ENCODE data around the gene HHIPL1. TPM values are rescaled to one million over a fixed set of nuclear protein-coding genes. Genes with fewer than 3 reads are reported as not detected.

Gene HHIPL1
- total RNA-seq, 4 donors from 2014 or later: 2.7 to 9.6 (median 3.7) TPM

GRCh38 chr14:99677231-99678140 lies 32.6 kb downstream of the HHIPL1 start:
- H3K9me3 ChIP-seq: peaks cover 0 to 23% (median 0%) of the 10 kb centered on the region in 3 donors
- no peak overlapping the region for H3K4me3 ChIP-seq
- H3K27ac ChIP-seq: no peak overlapping the region
- ATAC-seq: no peak
- TF ChIP-seq, protein P1, sequence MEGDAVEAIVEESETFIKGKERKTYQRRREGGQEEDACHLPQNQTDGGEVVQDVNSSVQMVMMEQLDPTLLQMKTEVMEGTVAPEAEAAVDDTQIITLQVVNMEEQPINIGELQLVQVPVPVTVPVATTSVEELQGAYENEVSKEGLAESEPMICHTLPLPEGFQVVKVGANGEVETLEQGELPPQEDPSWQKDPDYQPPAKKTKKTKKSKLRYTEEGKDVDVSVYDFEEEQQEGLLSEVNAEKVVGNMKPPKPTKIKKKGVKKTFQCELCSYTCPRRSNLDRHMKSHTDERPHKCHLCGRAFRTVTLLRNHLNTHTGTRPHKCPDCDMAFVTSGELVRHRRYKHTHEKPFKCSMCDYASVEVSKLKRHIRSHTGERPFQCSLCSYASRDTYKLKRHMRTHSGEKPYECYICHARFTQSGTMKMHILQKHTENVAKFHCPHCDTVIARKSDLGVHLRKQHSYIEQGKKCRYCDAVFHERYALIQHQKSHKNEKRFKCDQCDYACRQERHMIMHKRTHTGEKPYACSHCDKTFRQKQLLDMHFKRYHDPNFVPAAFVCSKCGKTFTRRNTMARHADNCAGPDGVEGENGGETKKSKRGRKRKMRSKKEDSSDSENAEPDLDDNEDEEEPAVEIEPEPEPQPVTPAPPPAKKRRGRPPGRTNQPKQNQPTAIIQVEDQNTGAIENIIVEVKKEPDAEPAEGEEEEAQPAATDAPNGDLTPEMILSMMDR (IDR thresholded peaks at IDR 0.05): no peak
- TF ChIP-seq POLR2AphosphoS5 (IDR thresholded peaks at IDR 0.05) (no peak), EP300 (IDR thresholded peaks at IDR 0.05) (no peak), POLR2A (IDR thresholded peaks at IDR 0.05) (no peak)
- peaks cover 30% of the 10 kb centered on the region for H3K27me3 ChIP-seq
- no peaks in the 10 kb centered on the region for H3K36me3 ChIP-seq
- 92 to 100% methylated on average over 1 to 4 of the region's 16 CpGs for WGBS, 2 donors (ENCODE audit: low coverage in 1 of 2)
- H3K4me1 ChIP-seq: peaks cover 0 to 8% (median 0%) of the 10 kb centered on the region in 3 donors

DNA sequence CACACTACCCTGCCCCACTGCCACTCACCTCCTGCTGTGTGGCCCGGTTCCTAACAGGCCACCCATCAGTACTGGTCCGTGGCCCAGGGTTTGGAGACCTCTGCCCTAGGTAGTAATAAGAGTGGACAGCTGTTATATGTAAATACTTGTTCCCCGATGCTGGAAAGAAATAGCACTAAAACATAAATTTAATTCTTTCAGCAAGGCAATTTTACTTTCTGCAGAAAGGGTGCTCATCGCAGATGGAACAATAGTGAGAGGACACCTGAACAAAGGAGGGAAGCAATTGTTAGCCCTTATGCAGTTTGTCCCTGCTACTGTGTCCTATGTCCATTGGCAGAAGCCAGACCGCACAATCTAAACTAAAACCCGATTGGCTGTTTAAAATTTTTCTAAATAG lies 33.3 kb downstream of the HHIPL1 start:
- Histone ChIP-seq H3K9me3 (peaks cover 0 to 23% (median 0%) of the 10 kb centered on the region in 3 donors), H3K4me1 (peaks cover 0 to 9% (median 4%) of the 10 kb centered on the region in 3 donors), H3K4me3 (no peak overlapping the region), H3K36me3 (no peaks in the 10 kb centered on the region), H3K27me3 (peaks cover 30% of the 10 kb centered on the region), H3K27ac (no peak overlapping the region)
- no peak for ATAC-seq
- WGBS, 2 donors (ENCODE audit: low coverage in 1 of 2): 94 to 100% methylated on average over 4 of the region's 6 CpGs
- no peak for TF ChIP-seq EP300 (IDR thresholded peaks at IDR 0.05)
- TF ChIP-seq POLR2AphosphoS5 (IDR thresholded peaks at IDR 0.05): no peak
- TF ChIP-seq POLR2A (IDR thresholded peaks at IDR 0.05): no peak
- TF ChIP-seq, protein P1 (IDR thresholded peaks at IDR 0.05): no peak

DNA sequence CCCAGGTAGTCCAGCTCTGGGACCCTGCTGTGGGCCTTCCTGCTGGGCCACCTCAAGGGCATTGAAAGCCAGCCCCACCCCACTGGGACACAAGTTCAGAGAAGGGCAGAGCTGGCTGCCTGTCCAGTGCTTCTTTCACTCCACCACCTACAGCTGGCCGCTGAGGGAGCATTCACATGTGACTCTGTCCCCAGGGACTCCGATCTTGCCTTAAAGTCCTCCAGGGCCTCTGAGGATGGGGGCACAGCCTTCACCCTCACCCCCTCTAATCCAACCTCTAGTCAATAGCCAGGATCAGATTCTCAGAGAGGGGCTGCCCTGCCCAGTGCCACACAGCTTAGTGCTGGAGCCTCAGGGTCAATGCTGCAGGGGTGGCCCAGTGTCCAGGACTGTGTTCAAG lies 34.2 kb downstream of the HHIPL1 start:
- ATAC-seq: no peak

DNA sequence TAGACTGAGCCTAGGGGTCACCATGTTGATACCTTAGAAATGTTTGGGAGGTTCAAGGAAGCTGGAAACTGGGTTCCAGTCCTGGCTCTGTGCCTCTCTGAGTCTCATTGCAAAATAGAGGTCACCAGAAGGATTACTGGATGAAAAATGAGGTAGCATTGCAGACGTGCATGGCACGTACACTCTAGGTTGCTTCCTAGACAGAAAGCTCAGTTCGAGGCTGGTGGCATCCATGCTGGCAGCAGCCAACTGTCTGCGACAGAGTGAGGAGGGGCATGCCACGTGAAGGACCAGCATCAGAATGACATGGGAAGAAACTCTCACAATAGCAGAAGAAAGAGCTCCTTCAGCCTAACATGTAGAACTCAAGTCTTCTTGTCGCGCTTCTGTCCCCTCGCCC lies 34.6 kb downstream of the HHIPL1 start:
- ATAC-seq: no peak
- Histone ChIP-seq H3K36me3 (no peaks in the 10 kb centered on the region), H3K4me1 (peaks cover 0 to 15% (median 6%) of the 10 kb centered on the region in 3 donors), H3K27me3 (peaks cover 27% of the 10 kb centered on the region), H3K9me3 (peaks cover 0 to 23% (median 0%) of the 10 kb centered on the region in 3 donors), H3K4me3 (no peak overlapping the region), H3K27ac (no peak overlapping the region)
- 76 to 84% methylated on average over 7 to 8 of the region's 8 CpGs for WGBS, 2 donors (ENCODE audit: low coverage in 1 of 2)
- no peak for TF ChIP-seq EP300 (IDR thresholded peaks at IDR 0.05)
- TF ChIP-seq, protein P1 (IDR thresholded peaks at IDR 0.05): no peak
- no peak for TF ChIP-seq POLR2A (IDR thresholded peaks at IDR 0.05)
- TF ChIP-seq POLR2AphosphoS5 (IDR thresholded peaks at IDR 0.05): no peak

More for the DNA sequence above, 34.2 kb downstream of the HHIPL1 start:
- H3K4me3 ChIP-seq: no peak overlapping the region
- peaks cover 0 to 12% (median 5%) of the 10 kb centered on the region in 3 donors for H3K4me1 ChIP-seq
- WGBS, 2 donors (ENCODE audit: low coverage in 1 of 2): no CpG with 5 or more reads among the region's 2 CpGs
- no peaks in the 10 kb centered on the region for H3K36me3 ChIP-seq
- H3K27me3 ChIP-seq: peaks cover 30% of the 10 kb centered on the region
- TF ChIP-seq EP300 (IDR thresholded peaks at IDR 0.05): no peak
- no peak overlapping the region for H3K27ac ChIP-seq
- peaks cover 0 to 23% (median 0%) of the 10 kb centered on the region in 3 donors for H3K9me3 ChIP-seq

DNA sequence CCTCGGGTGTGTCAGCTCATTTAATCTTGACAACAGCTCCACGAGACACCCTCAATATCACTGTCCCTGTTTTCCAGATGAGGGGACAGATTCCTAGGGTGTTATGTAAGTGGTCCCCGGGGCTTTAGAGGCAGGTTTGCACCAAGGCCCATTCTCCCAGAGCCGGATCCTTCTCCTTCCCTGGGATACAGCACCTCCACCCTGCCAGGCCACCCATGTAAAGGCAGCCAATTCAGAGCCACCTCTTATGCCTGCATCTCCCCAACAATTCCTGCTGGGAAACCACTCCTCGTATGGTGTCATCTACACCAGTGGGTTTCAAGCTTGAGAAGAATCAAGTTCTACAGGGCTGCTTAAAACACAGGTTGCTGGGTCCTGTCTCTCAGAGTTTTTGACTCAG lies 35.1 kb downstream of the HHIPL1 start:
- H3K9me3 ChIP-seq: peaks cover 0 to 23% (median 0%) of the 10 kb centered on the region in 3 donors
- no peak for ATAC-seq
- peaks cover 22% of the 10 kb centered on the region for H3K27me3 ChIP-seq
- peaks cover 0 to 20% (median 7%) of the 10 kb centered on the region in 3 donors for H3K4me1 ChIP-seq
- WGBS, 2 donors (ENCODE audit: low coverage in 1 of 2): 60 to 65% methylated on average over 3 to 5 of the region's 5 CpGs
- no peak overlapping the region for H3K27ac ChIP-seq
- H3K36me3 ChIP-seq: no peaks in the 10 kb centered on the region
- no peak overlapping the region for H3K4me3 ChIP-seq
- TF ChIP-seq POLR2AphosphoS5 (IDR thresholded peaks at IDR 0.05): no peak
- TF ChIP-seq POLR2A (IDR thresholded peaks at IDR 0.05): no peak
- TF ChIP-seq EP300 (IDR thresholded peaks at IDR 0.05): no peak
- TF ChIP-seq, protein P1 (IDR thresholded peaks at IDR 0.05): no peak
